Measurements from ENCODE around the gene SLC15A2.

The SLC15A2 gene

DNA sequence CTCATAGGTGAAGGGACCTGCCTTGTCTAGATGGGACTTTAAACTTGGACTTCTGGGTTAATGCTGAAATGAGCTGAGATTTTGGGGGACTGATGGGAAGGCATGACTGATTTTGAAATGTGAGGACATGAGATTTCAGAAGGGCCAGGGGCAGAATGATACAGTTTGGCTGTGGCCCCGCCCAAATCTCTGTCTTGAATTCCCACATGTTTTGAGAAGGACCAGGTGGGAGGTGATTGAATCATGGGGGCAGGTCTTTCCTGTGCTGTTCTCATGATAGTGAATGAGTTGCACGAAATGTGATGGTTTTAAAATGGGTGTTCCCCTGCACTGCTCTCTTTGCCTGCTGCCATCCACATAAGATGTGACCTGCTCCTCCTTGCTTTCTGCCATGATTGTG lies 85.0 kb downstream of the SLC15A2 start:
- no peak for DNase-seq (ENCODE audit: extremely low read depth, low read depth)
- no peak overlapping the region for H3K4me3 ChIP-seq (replicated peaks; ENCODE audit: low read depth, low read length)
- TF ChIP-seq CTCF (IDR thresholded peaks at IDR 0.05; ENCODE audit: low read depth, low read length, missing control alignments) = no peak

- H3K4me3 ChIP-seq (replicated peaks; ENCODE audit: low read depth, low read length) = no peak overlapping the region
- no peak for DNase-seq (ENCODE audit: extremely low read depth, low read depth)
- TF ChIP-seq CTCF (IDR thresholded peaks at IDR 0.05; ENCODE audit: low read depth, low read length, missing control alignments) = no peak
These were observed 85.7 kb downstream of the SLC15A2 start for GRCh38 chr3:121979734-121980449.

- H3K4me3 ChIP-seq (replicated peaks; ENCODE audit: low read depth, low read length) = no peak overlapping the region
- DNase-seq (ENCODE audit: extremely low read depth, low read depth) = no peak
- TF ChIP-seq CTCF (IDR thresholded peaks at IDR 0.05; ENCODE audit: low read depth, low read length, missing control alignments) = no peak
These were observed 86.2 kb downstream of the SLC15A2 start for GRCh38 chr3:121980450-121980796.

DNA sequence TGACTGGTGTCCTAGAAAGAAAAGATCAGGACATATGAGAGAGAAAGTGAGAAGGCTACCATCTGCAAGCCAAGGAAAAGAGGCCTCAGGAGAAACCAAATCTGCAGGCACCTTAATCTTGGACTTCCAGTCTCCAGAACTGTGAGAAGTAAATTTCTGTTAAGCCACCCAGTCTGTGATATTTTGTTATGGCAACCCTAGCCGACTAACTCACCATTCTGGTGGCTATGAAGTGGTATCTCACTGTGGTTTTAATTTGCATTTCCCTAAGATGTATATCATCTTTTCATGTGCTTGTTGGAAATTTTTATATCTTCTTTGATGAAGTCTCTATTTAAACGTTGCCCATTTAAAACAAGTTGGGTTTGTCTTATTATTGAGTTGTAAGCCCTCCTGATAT lies 87.3 kb downstream of the SLC15A2 start:
- no peak for DNase-seq (ENCODE audit: extremely low read depth, low read depth)
- H3K4me3 ChIP-seq (replicated peaks; ENCODE audit: low read depth, low read length) = no peak overlapping the region
- no peak for TF ChIP-seq CTCF (IDR thresholded peaks at IDR 0.05; ENCODE audit: low read depth, low read length, missing control alignments)

- H3K4me3 ChIP-seq (replicated peaks; ENCODE audit: low read depth, low read length) = no peak overlapping the region
- no peak for TF ChIP-seq CTCF (IDR thresholded peaks at IDR 0.05; ENCODE audit: low read depth, low read length, missing control alignments)
- DNase-seq (ENCODE audit: extremely low read depth, low read depth) = no peak
These were observed 91.6 kb downstream of the SLC15A2 start for GRCh38 chr3:121985846-121986245.

DNA sequence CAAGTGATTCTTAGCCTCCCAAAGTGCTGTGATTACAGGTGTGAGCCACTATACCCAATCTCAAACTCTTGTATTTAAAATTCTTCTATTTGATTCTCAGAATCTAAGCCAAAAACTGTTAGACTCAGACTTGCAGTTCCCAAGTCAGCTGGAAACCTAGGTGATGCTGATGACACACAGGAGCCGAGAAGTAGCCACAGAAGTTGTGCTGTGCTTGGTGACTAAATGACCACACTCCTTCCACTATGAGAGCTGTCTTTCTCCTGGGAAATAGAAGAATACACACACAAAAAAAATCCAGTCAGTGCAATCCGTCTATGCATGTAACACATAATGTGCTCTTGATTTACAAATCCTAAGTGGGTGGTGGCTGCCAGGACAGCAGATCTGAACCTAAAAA lies 93.9 kb downstream of the SLC15A2 start:
- no peak for TF ChIP-seq CTCF (IDR thresholded peaks at IDR 0.05; ENCODE audit: low read depth, low read length, missing control alignments)
- H3K4me3 ChIP-seq (replicated peaks; ENCODE audit: low read depth, low read length) = no peak overlapping the region
- DNase-seq (ENCODE audit: extremely low read depth, low read depth) = no peak

DNA sequence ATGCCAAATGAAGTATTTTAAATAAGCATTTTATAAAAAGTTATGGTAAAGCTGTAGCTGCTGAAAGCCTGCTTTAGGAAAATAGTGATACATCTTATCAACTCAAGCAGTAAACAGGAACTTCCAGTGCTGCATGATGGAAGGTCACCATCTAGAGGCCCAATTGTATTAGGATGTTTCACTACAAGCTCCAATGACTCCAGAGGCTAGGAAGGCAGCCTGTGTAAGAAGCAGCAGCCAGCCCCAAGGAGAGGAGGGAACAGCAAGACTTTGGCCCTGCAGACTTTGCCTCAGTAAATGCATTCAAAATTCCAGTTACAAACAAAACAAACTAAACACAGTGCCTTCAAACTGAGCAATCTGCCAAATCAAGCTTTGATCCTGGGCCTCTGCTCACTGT lies 95.7 kb downstream of the SLC15A2 start:
- TF ChIP-seq CTCF (IDR thresholded peaks at IDR 0.05; ENCODE audit: low read depth, low read length, missing control alignments) = no peak
- no peak overlapping the region for H3K4me3 ChIP-seq (replicated peaks; ENCODE audit: low read depth, low read length)
- no peak for DNase-seq (ENCODE audit: extremely low read depth, low read depth)

Data from HFF-Myc (cell line).